ENCODE measurements around the gene MED15. TPM values are rescaled to one million over a fixed set of nuclear protein-coding genes. Genes with fewer than 3 reads are reported as not detected.

Gene MED15
- polyA plus RNA-seq, 1 experiment = 17.3 TPM

DNA sequence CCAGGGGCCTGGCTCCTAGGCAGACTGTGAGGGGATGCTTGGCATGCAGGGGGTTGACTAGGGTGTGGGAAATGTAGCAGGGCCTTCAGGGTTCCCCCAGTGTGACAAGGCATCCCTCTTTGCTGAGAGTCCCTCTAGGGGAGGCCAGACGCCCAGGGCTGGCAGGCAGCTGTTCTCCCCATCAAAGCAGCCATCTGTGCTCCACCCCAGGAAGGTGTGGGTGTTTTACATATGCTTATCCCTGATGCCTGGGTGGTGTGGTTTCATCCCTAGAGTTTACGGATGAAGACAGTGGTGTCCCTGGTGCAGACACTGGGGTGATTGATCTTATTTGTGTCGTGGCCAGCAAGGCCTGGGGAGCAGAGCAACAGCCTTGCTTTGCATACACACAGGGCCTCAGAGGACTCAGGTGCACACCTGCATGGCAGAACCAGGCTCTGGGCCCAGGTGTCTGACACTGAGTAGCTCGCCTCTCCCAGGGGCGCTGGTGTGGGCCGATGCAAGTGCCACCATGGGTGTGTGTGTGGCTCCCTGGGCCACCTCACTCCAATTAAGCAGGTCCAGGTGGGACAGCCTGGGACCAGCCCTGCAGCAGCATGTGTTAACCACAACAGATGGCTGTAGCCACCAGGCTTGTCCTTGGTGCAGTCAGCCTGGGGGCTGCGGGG lies 74.2 kb downstream of the MED15 start:
- POLR2A ChIA-PET = interaction anchor here (1.4 kb wide), 1 partner anchor 13 kb away, joined by 3 read pairs; no protein-coding TSS in a partner anchor
- CTCF ChIA-PET = interaction anchor here (1.3 to 1.9 kb wide), 2 partner anchors 10 to 17 kb away, joined by 3 to 5 read pairs; no protein-coding TSS in a partner anchor

DNA sequence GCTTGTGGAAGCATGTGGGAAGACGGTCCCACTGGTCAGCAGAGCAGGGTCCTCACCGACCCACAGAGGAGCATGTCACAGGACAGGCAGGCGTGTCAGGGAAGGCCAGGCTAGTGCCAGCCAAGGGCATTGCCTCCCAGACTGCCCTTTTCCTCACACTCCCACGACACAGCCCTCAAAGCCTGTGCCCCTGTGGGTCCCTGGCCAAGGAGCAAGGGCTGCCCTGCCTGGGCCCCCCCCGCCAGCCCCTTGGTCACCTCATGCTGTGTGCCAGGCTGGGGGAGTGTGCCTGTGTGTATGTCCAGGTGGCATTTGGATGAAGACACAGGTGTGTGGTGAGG lies 74.7 kb downstream of the MED15 start:
- Histone ChIP-seq H3K4me3 (ENCODE audit: low read depth, low read length) (no peak overlapping the region), H3K27ac (ENCODE audit: low read depth, low read length) (no peak overlapping the region), H3K9me3 (ENCODE audit: control insufficient read depth, insufficient read depth, low read length) (no peaks in the 10 kb centered on the region; the same call in 1 of the 2 replicates), H3K27me3 (ENCODE audit: control insufficient read depth, insufficient read depth, low read length) (no peaks in the 10 kb centered on the region)
- POLR2A ChIA-PET = interaction anchor here (1.4 kb wide), 1 partner anchor 13 kb away, joined by 3 read pairs; no protein-coding TSS in a partner anchor
- CTCF ChIA-PET = interaction anchor here (1.4 kb wide), 1 partner anchor 10 kb away, joined by 5 read pairs; no protein-coding TSS in a partner anchor
- no peak for DNase-seq (ENCODE audit: low read depth, low spot score)
- TF ChIP-seq, protein P1, sequence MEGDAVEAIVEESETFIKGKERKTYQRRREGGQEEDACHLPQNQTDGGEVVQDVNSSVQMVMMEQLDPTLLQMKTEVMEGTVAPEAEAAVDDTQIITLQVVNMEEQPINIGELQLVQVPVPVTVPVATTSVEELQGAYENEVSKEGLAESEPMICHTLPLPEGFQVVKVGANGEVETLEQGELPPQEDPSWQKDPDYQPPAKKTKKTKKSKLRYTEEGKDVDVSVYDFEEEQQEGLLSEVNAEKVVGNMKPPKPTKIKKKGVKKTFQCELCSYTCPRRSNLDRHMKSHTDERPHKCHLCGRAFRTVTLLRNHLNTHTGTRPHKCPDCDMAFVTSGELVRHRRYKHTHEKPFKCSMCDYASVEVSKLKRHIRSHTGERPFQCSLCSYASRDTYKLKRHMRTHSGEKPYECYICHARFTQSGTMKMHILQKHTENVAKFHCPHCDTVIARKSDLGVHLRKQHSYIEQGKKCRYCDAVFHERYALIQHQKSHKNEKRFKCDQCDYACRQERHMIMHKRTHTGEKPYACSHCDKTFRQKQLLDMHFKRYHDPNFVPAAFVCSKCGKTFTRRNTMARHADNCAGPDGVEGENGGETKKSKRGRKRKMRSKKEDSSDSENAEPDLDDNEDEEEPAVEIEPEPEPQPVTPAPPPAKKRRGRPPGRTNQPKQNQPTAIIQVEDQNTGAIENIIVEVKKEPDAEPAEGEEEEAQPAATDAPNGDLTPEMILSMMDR (IDR thresholded peaks at IDR 0.05; ENCODE audit: low read depth, low read length) = no peak

More for the DNA sequence above, 74.2 kb downstream of the MED15 start:
- TF ChIP-seq, protein P1 (IDR thresholded peaks at IDR 0.05; ENCODE audit: low read depth, low read length) = no peak
- no peak for DNase-seq (ENCODE audit: low read depth, low spot score)
- H3K27me3 ChIP-seq (ENCODE audit: control insufficient read depth, insufficient read depth, low read length) = no peaks in the 10 kb centered on the region
- H3K9me3 ChIP-seq (ENCODE audit: control insufficient read depth, insufficient read depth, low read length) = no peaks in the 10 kb centered on the region; the same call in 1 of the 2 replicates
- H3K4me3 ChIP-seq (ENCODE audit: low read depth, low read length) = no peak overlapping the region
- H3K27ac ChIP-seq (ENCODE audit: low read depth, low read length) = no peak overlapping the region

DNA sequence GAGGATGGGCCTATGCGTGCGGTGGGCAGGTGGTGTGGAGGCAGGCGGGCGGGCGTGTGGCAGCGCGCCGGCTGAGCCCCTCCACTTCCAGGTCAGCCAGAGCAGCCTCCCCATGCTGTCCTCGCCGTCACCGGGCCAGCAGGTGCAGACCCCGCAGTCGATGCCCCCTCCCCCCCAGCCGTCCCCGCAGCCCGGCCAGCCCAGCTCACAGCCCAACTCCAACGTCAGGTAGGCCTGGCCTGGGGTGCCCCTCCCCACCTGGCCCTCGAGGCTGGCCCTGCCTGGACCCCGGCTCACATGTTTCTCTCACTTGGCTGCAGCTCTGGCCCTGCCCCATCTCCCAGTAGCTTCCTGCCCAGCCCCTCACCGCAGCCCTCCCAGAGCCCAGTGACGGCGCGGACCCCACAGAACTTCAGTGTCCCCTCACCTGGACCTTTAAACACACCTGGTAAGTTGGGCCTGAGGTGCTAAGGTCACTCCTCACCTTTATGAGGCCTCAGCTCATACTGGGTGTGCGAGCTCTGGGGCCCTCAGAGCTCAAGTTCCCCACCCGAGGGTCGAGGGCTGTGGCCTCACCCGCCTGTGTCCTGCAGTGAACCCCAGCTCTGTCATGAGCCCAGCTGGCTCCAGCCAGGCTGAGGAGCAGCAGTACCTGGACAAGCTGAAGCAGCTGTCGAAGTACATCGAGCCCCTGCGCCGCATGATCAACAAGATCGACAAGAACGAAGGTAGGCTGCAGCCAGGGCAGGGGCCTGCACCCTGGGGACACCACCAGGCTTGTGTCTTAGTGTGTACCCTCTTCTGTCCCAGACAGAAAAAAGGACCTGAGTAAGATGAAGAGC lies 75.3 kb downstream of the MED15 start:
- H3K9me3 ChIP-seq (ENCODE audit: control insufficient read depth, insufficient read depth, low read length) = no peaks in the 10 kb centered on the region; the same call in 1 of the 2 replicates
- H3K27me3 ChIP-seq (ENCODE audit: control insufficient read depth, insufficient read depth, low read length) = no peaks in the 10 kb centered on the region
- TF ChIP-seq, protein P1 (IDR thresholded peaks at IDR 0.05; ENCODE audit: low read depth, low read length) = no peak
- no peak overlapping the region for H3K4me3 ChIP-seq (ENCODE audit: low read depth, low read length)
- no peak for DNase-seq (ENCODE audit: low read depth, low spot score)
- ChIA-PET CTCF (interaction anchor here (1.4 kb wide), 1 partner anchor 11 kb away, joined by 5 read pairs; no protein-coding TSS in a partner anchor), POLR2A (interaction anchor here (0.6 kb wide), 1 partner anchor 9 kb away, joined by 3 read pairs; no protein-coding TSS in a partner anchor)
- H3K27ac ChIP-seq (ENCODE audit: low read depth, low read length) = no peak overlapping the region

DNA sequence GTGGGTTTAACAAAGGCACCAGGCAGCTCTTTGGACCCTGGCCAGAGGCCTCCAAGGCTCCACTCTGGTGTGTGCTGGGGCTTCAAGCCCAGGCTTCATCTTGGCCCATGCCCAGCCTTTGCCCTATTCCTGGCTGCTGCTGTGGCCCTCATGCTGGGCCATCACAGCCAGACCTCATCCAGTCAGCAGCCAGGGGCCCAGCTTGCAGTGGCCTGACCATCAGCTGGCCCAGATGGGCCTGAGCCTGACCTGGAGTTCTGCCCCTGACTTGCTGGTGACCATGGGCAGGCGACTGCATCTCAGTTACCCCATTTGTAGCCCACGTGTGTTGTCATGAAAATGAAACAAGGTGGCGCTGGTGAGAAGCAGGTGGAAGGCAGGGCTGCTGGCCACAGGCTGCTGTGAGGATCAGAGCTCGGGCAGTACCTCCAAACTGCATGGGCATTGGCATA lies 76.1 kb downstream of the MED15 start:
- TF ChIP-seq, protein P1 (IDR thresholded peaks at IDR 0.05; ENCODE audit: low read depth, low read length) = no peak
- CTCF ChIA-PET = interaction anchor here (1.4 kb wide), 1 partner anchor 12 kb away, joined by 5 read pairs; no protein-coding TSS in a partner anchor
- no peak overlapping the region for H3K4me3 ChIP-seq (ENCODE audit: low read depth, low read length)
- H3K9me3 ChIP-seq (ENCODE audit: control insufficient read depth, insufficient read depth, low read length) = no peaks in the 10 kb centered on the region; the same call in 1 of the 2 replicates
- no peak for DNase-seq (ENCODE audit: low read depth, low spot score)
- POLR2A ChIA-PET = interaction anchor here (0.6 kb wide), 1 partner anchor 9 kb away, joined by 3 read pairs; no protein-coding TSS in a partner anchor
- H3K27ac ChIP-seq (ENCODE audit: low read depth, low read length) = no peak overlapping the region
- no peaks in the 10 kb centered on the region for H3K27me3 ChIP-seq (ENCODE audit: control insufficient read depth, insufficient read depth, low read length)
